Suprapubic skin (tissue), 4 donors: ENCODE results near the gene MRPS26. TPM values are rescaled to one million over a fixed set of nuclear protein-coding genes. Genes with fewer than 3 reads are reported as not detected.
"Not testable (repeated sequence)": the region's sequence is repeated elsewhere in the genome, so short reads cannot be mapped to it uniquely, and the experiment has no call there.

Source experiments
- DNase-seq, 2 donors: peaks; one replicate each; pipeline ENCODE4 v3.0.0-alpha.2; 2019; ENCODE audit warnings: low spot score in 2 of 2
- H3K27ac ChIP-seq: fragments of 200-600 bp; sonication (generic); one replicate; pipeline ENCODE4 v1.5.1; 2019
- H3K27me3 ChIP-seq: fragments of 200-600 bp; sonication (generic); one replicate; pipeline ENCODE4 v1.5.1; 2019
- H3K36me3 ChIP-seq: fragments of 200-600 bp; sonication (generic); one replicate; pipeline ENCODE4 v1.5.1; 2019
- H3K4me1 ChIP-seq: fragments of 200-600 bp; sonication (generic); one replicate; pipeline ENCODE4 v1.5.1; 2019
- H3K4me3 ChIP-seq: fragments of 200-600 bp; sonication (generic); one replicate; pipeline ENCODE4 v1.5.1; 2019; ENCODE audit warnings: mild to moderate bottlenecking
- H3K9me3 ChIP-seq: fragments of 200-600 bp; sonication (generic); one replicate; pipeline ENCODE4 v1.5.1; 2019
- CTCF ChIP-seq, 2 donors: fragments of 200-600 bp in 1 of 2; fragments of 450-650 bp in 1 of 2; sonication (generic) in 1 of 2; IDR thresholded peaks; one replicate each; pipeline ENCODE4 v1.5.1; 2016 to 2019; ENCODE audit warnings: antibody characterized with exemption in 2 of 2, mild to moderate bottlenecking in 1 of 2, moderate library complexity in 1 of 2
- EP300 ChIP-seq: sonication (generic); formaldehyde crosslinking; IDR thresholded peaks from one replicate; pipeline ENCODE4 v1.6.1; 2017; ENCODE audit warnings: antibody characterized with exemption
- POLR2A ChIP-seq, 2 donors: fragments of 450-650 bp; IDR thresholded peaks; one replicate each; pipeline ENCODE4 v1.6.1; 2017; ENCODE audit warnings: antibody characterized with exemption in 2 of 2, mild to moderate bottlenecking in 2 of 2, moderate library complexity in 2 of 2
- POLR2AphosphoS5 ChIP-seq, 3 donors: sonication (generic); formaldehyde crosslinking; IDR thresholded peaks; one replicate each; pipeline ENCODE4 v1.6.1; 2017; ENCODE audit warnings: antibody characterized with exemption in 3 of 3
- WGBS: methylation state at CpG from one replicate; pipeline ENCODE4 v1.1.5; 2018; 5-methylcytosine and 5-hydroxymethylcytosine counted together
- total RNA-seq, 4 donors: library from RNA; depleted of rRNA; stranded (reverse); fragments of >200 nt; gene quantifications; one replicate each; pipeline ENCODE4 v1.1.0, GENCODE V29; 2016

The MRPS26 gene
- total RNA-seq, 4 donors from 2014 or later = 38.5 to 59.4 (median 53.7) TPM

- Histone ChIP-seq H3K4me1 (no peaks in the 10 kb centered on the region), H3K27ac (no peak overlapping the region), H3K9me3 (no peaks in the 10 kb centered on the region), H3K27me3 (no peaks in the 10 kb centered on the region), H3K36me3 (peaks cover 75% of the 10 kb centered on the region), H3K4me3 (no peak overlapping the region)
- DNase-seq = no peak
- 92% methylated on average over 4 of the region's 4 CpGs for WGBS
- TF ChIP-seq POLR2AphosphoS5 (IDR thresholded peaks at IDR 0.05) (no peak), POLR2A (IDR thresholded peaks at IDR 0.05) (no peak), EP300 (no peak)
These were observed 24.5 kb upstream of the MRPS26 start for GRCh38 chr20:3021327-3021726.

- no peak for DNase-seq
- H3K9me3 ChIP-seq = no peaks in the 10 kb centered on the region
- no peak overlapping the region for H3K27ac ChIP-seq
- WGBS = 94% methylated on average over 5 of the region's 5 CpGs
- no peaks in the 10 kb centered on the region for H3K27me3 ChIP-seq
- no peak overlapping the region for H3K4me3 ChIP-seq
- peaks cover 75% of the 10 kb centered on the region for H3K36me3 ChIP-seq
- no peaks in the 10 kb centered on the region for H3K4me1 ChIP-seq
- TF ChIP-seq CTCF (IDR thresholded peaks at IDR 0.05) (no peak), POLR2A (IDR thresholded peaks at IDR 0.05) (no peak), EP300 (no peak), POLR2AphosphoS5 (IDR thresholded peaks at IDR 0.05) (no peak)
These were observed 24.1 kb upstream of the MRPS26 start for GRCh38 chr20:3021777-3022176.

- H3K9me3 ChIP-seq, H3K27me3 ChIP-seq, H3K4me3 ChIP-seq, DNase-seq, H3K4me1 ChIP-seq, H3K27ac ChIP-seq: not testable (repeated sequence)
- WGBS = 89% methylated on average over 20 of the region's 20 CpGs
- H3K36me3 ChIP-seq = peaks cover 79% of the 10 kb centered on the region
These were observed 23.0 kb upstream of the MRPS26 start for GRCh38 chr20:3022559-3023490.

- no peak overlapping the region for H3K27ac ChIP-seq
- no peak for DNase-seq
- no peak overlapping the region for H3K4me3 ChIP-seq
- H3K27me3 ChIP-seq = no peaks in the 10 kb centered on the region
- no peaks in the 10 kb centered on the region for H3K4me1 ChIP-seq
- no peaks in the 10 kb centered on the region for H3K9me3 ChIP-seq
- TF ChIP-seq EP300 = no peak
- TF ChIP-seq POLR2A (IDR thresholded peaks at IDR 0.05) = no peak
- TF ChIP-seq CTCF (IDR thresholded peaks at IDR 0.05) = no peak
- TF ChIP-seq POLR2AphosphoS5 (IDR thresholded peaks at IDR 0.05) = no peak
- 94% methylated on average over 2 of the region's 2 CpGs for WGBS
- H3K36me3 ChIP-seq = peaks cover 85% of the 10 kb centered on the region
These were observed 17.9 kb upstream of the MRPS26 start for GRCh38 chr20:3027987-3028386.

GRCh38 chr20:3031524-3032147 lies 14.2 kb upstream of the MRPS26 start:
- Histone ChIP-seq H3K27me3 (no peaks in the 10 kb centered on the region), H3K36me3 (peaks cover 71% of the 10 kb centered on the region), H3K9me3 (no peaks in the 10 kb centered on the region), H3K4me1 (no peaks in the 10 kb centered on the region), H3K4me3 (no peak overlapping the region), H3K27ac (no peak overlapping the region)
- 93% methylated on average over 3 of the region's 3 CpGs for WGBS
- no peak for TF ChIP-seq EP300
- TF ChIP-seq CTCF (IDR thresholded peaks at IDR 0.05) = no peak
- no peak for TF ChIP-seq POLR2AphosphoS5 (IDR thresholded peaks at IDR 0.05)
- TF ChIP-seq POLR2A (IDR thresholded peaks at IDR 0.05) = no peak
- no peak for DNase-seq

- no peak for TF ChIP-seq CTCF (IDR thresholded peaks at IDR 0.05)
- TF ChIP-seq POLR2A (IDR thresholded peaks at IDR 0.05) = no peak
- no peak for TF ChIP-seq POLR2AphosphoS5 (IDR thresholded peaks at IDR 0.05)
- no peak for TF ChIP-seq EP300
- H3K27me3 ChIP-seq = no peaks in the 10 kb centered on the region
- DNase-seq = no peak
- no peaks in the 10 kb centered on the region for H3K9me3 ChIP-seq
- 75% methylated on average over 8 of the region's 8 CpGs for WGBS
- H3K4me3 ChIP-seq = no peak overlapping the region
- peaks cover 71% of the 10 kb centered on the region for H3K36me3 ChIP-seq
- H3K4me1 ChIP-seq = no peaks in the 10 kb centered on the region
- no peak overlapping the region for H3K27ac ChIP-seq
These were observed 13.2 kb upstream of the MRPS26 start for GRCh38 chr20:3032624-3033023.
